Body of pancreas (tissue), 4 donors: ENCODE measurements around the gene SAXO2. TPM values are rescaled to one million over a fixed set of nuclear protein-coding genes. Genes with fewer than 3 reads are reported as not detected.
"Not testable (repeated sequence)": the region's sequence is repeated elsewhere in the genome, so short reads cannot be mapped to it uniquely, and the experiment has no call there.

Experiments
- ATAC-seq: fragments of 150-250 bp; one replicate; pipeline ENCODE4 v1.9.1; 2016
- DNase-seq, 4 donors: peaks; one replicate each; pipeline ENCODE4 v3.0.0-alpha.2; 2019
- H3K27ac ChIP-seq, 4 donors: fragments of 200-600 bp; sonication (generic); 1 replicate in 3 of 4; 2 replicates in 1 of 4; pipeline versions ENCODE4 v1.5.1 to v1.6.1; 2016 to 2019; ENCODE audit warnings: mild to moderate bottlenecking in 1 of 4, mixed read lengths in 1 of 4, moderate library complexity in 1 of 4
- H3K27me3 ChIP-seq, 2 donors: fragments of 200-600 bp; sonication (generic); one replicate each; pipeline ENCODE4 v1.6.0; 2016; ENCODE audit warnings: mild to moderate bottlenecking in 1 of 2
- H3K36me3 ChIP-seq, 2 donors: fragments of 200-600 bp; sonication (generic); replicated peaks in 1 of 2; 2 replicates each; pipeline ENCODE4 v1.5.1; 2016; ENCODE audit warnings: low read depth in 2 of 2; ENCODE audit not compliant: insufficient read depth in 1 of 2
- H3K4me1 ChIP-seq: fragments of 200-600 bp; sonication (generic); one replicate; pipeline ENCODE4 v1.6.0; 2016
- H3K4me3 ChIP-seq, 2 donors: fragments of 200-600 bp; sonication (generic); 1 replicate in 1 of 2; 2 replicates in 1 of 2; pipeline ENCODE4 v1.5.1; 2016 to 2019
- H3K9me3 ChIP-seq, 3 donors: fragments of 200-600 bp; sonication (generic); 1 replicate in 2 of 3; 2 replicates in 1 of 3; pipeline ENCODE4 v1.5.1; 2016
- WGBS, 2 donors: methylation state at CpG; one replicate each; pipeline ENCODE4 v1.1.5; 2017; 5-methylcytosine and 5-hydroxymethylcytosine counted together
- intact Hi-C: fragments of 100-400 bp; cut with DNase I; formaldehyde crosslinking; loops from one replicate; pipeline ENCODE4 v1.15.1; 2023
- total RNA-seq, 2 donors: library from RNA; depleted of rRNA; stranded (reverse); fragments of >200 nt; gene quantifications; one replicate each; pipeline ENCODE4 v1.1.0, GENCODE V29; 2016

The SAXO2 gene
- total RNA-seq, 2 donors from 2014 or later = 0.26 to 1.3 TPM

DNA sequence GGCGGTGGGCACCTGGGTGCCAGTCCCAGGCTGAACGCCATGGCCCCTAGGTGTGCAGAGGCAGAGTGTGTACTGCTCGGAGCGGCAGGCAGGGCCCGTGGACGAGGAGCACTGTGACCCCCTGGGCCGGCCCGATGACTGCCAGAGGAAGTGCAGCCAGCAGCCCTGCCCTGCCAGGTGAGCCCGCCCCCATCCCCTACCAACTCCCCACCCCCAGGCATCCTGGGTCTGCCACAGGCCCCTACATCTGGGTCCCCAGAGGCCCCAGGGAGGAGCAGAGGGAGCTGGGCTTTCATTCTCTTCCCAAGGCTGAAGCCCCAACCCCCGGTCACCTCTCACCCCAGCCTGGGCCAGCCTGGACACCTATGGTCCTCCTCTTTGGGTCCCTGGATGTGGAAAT lies 63.0 kb downstream of the SAXO2 start:
- H3K4me1 ChIP-seq, H3K9me3 ChIP-seq, ATAC-seq, DNase-seq, H3K27me3 ChIP-seq, intact Hi-C loops, H3K4me3 ChIP-seq, H3K36me3 ChIP-seq, H3K27ac ChIP-seq: not testable (repeated sequence)
- WGBS, 2 donors = 67% methylated on average over 5 of the region's 10 CpGs; no CpG with 5 or more reads in 1 of the 2 donors

DNA sequence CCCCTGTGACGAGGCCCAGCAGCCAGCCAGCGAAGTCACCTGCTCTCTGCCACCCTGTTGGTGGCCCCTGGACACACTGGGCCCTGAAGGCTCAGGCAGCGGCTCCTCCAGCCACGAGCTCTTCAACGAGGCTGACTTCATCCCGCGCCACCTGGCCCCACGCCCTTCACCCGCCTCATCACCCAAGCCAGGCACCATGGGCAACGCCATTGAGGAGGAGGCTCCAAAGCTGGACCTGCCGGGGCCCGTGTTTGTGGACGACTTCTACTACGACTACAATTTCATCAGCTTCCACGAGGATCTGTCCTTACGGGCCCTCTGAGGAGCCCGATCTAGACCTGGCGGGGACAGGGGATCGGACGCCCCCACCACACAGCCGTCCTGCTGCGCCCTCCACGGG lies 64.3 kb downstream of the SAXO2 start:
- DNase-seq, H3K27me3 ChIP-seq, H3K9me3 ChIP-seq, H3K4me3 ChIP-seq, H3K27ac ChIP-seq, intact Hi-C loops, H3K36me3 ChIP-seq, ATAC-seq, H3K4me1 ChIP-seq: not testable (repeated sequence)
- WGBS, 2 donors = 72 to 88% methylated on average over 8 to 14 of the region's 23 CpGs

DNA sequence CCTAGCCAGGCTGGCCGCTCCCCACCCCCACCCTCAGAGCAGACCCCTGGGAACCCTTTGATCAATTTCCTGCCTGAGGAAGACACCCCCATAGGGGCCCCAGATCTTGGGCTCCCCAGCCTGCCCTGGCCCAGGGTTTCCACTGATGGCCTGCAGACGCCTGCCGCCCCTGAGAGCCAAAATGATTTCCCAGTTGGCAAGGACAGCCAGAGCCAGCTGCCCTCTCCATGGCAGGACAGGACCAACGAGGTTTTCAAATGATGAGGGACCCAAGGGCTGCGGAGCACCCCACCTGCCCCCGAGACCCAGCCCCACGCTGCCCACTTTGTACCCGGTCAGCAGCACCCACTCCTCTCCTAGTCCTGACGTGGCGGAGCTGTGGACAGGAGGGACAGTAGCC lies 64.8 kb downstream of the SAXO2 start:
- H3K9me3 ChIP-seq, DNase-seq, H3K4me1 ChIP-seq, H3K4me3 ChIP-seq, H3K36me3 ChIP-seq, intact Hi-C loops, H3K27me3 ChIP-seq, H3K27ac ChIP-seq, ATAC-seq: not testable (repeated sequence)
- 83% methylated on average over 6 of the region's 10 CpGs; no CpG with 5 or more reads in 1 of the 2 donors for WGBS, 2 donors

DNA sequence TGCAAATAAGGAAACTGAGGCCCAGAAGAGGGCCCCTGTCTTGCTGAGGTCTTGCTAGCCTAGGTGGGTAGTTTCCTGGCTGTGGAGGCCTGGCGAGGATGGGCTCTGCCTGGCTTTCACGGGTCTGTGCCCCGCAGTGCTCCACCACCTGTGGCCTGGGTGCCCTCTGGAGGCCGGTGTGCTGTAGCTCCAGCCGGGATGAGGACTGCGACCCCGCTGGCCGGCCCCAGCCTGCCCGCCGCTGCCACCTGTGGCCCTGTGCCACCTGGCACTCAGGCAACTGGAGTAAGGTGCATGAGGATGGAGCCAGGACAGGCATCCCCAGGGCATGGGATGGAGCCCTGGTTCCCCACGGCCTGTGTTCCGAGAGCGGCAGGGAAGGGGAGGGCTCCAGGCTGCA lies 66.4 kb downstream of the SAXO2 start:
- H3K36me3 ChIP-seq, H3K27me3 ChIP-seq, H3K27ac ChIP-seq, H3K9me3 ChIP-seq, H3K4me1 ChIP-seq, ATAC-seq, H3K4me3 ChIP-seq, DNase-seq, intact Hi-C loops: not testable (repeated sequence)
- WGBS, 2 donors = no CpG with 5 or more reads among the region's 13 CpGs

DNA sequence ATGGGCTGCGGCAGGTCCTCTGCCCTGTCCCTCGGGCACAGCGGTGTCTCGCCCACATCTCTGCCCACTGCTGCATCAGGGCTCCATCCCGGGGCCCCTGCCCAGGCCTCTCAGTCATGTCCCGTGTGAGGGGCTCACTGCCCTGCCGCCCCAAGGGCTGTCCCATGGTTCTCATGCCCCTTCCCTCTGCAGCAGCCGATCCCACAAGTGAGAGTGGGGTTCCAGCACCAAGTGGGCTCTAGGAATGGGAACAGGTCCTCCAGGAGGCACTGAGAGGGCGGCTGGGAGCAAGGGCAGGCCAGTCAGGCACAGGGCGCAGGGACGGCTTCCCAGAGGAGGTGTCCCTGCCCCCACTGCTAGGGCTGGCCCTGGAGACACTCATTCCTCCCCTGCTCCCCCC lies 68.3 kb downstream of the SAXO2 start:
- ATAC-seq, H3K4me1 ChIP-seq, H3K27ac ChIP-seq, H3K9me3 ChIP-seq, intact Hi-C loops, H3K27me3 ChIP-seq, H3K4me3 ChIP-seq, H3K36me3 ChIP-seq, DNase-seq: not testable (repeated sequence)
- WGBS, 2 donors = no CpG with 5 or more reads among the region's 11 CpGs

DNA sequence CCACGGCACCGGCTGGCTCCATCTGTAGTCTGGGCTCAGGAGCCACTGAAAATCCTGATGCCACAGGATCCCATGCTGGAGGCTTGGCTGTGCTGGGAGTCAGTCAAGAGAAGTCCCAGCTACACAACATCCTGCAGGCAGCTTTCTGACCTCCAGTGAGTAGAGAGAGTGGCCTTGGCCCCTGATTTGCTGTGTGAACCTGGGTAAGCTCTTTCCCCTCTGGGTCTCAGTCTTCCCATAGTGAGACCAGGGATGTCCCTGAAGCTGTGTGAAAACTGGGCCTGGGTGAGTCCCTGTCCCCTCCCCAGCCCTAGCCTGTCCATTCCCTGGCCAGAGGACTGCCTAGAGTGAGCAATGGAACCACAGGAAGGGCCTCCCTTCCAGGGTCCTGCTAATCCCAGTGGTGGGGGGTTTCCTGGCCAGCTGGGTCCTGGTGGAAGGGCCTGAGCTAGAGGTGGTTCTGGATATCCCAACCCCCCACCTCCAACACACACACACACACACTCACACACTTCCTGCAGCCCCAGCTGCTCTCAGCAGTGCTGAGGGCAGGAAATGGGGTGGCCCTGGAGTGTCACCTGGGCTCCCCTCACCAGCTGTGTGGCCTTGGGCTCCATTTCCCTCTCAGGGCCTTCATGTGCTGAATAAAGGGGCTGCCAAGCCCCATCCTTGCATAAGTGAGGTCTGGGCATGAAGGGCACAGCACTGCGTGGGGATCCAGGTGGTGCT lies 69.1 kb downstream of the SAXO2 start:
- H3K27ac ChIP-seq, intact Hi-C loops, H3K36me3 ChIP-seq, H3K9me3 ChIP-seq, H3K4me1 ChIP-seq, H3K4me3 ChIP-seq, DNase-seq, H3K27me3 ChIP-seq, ATAC-seq: not testable (repeated sequence)
- 80% methylated on average over 1 of the region's 3 CpGs; no CpG with 5 or more reads in 1 of the 2 donors for WGBS, 2 donors

DNA sequence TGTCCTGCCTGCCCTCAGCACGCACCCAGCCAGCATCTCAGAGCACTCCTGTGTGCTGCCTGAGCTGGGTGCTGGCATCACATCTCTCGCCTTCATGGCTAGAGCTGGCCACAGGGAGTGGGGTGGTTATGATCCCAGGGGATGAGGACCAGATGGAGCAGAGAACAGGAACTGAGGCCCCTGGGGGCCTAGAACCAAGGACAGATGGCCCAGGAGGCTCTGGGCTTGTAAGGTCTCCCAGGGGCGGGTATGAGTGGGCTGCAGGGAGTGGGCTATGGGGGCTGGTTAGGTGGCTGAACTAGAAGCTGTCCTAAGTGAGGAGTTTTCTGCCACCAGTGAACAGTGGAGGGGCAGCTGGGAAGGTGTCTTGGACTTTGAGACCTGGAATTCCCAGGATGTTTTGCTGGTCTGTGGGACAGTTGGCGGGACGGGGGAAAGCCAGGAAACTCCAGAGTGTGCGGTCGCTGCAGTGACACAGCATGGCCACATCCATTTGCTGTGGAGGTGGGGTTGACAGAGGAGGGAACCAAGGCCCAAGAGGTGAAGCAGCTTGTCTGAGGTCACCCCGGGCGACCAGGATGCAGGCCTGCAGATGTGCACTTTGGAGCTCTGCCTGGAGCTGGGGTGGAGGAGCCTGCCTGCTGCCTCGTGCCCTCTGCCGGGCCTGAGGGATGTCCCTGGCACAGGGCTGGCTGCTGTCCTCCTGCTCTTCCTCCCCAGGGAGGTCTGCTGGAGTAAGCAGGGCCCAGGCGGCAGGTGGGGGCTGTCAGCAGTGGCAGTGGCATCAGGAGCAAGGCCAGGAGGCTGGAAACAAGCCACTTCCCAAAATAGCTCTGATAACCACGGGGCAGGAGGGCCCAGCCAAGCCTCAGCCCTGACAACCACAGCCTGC lies 70.3 kb downstream of the SAXO2 start:
- WGBS, 2 donors = 43 to 98% methylated on average over 5 to 7 of the region's 13 CpGs
- DNase-seq, H3K27me3 ChIP-seq, H3K9me3 ChIP-seq, H3K27ac ChIP-seq, H3K4me3 ChIP-seq, H3K36me3 ChIP-seq, intact Hi-C loops, ATAC-seq, H3K4me1 ChIP-seq: not testable (repeated sequence)

DNA sequence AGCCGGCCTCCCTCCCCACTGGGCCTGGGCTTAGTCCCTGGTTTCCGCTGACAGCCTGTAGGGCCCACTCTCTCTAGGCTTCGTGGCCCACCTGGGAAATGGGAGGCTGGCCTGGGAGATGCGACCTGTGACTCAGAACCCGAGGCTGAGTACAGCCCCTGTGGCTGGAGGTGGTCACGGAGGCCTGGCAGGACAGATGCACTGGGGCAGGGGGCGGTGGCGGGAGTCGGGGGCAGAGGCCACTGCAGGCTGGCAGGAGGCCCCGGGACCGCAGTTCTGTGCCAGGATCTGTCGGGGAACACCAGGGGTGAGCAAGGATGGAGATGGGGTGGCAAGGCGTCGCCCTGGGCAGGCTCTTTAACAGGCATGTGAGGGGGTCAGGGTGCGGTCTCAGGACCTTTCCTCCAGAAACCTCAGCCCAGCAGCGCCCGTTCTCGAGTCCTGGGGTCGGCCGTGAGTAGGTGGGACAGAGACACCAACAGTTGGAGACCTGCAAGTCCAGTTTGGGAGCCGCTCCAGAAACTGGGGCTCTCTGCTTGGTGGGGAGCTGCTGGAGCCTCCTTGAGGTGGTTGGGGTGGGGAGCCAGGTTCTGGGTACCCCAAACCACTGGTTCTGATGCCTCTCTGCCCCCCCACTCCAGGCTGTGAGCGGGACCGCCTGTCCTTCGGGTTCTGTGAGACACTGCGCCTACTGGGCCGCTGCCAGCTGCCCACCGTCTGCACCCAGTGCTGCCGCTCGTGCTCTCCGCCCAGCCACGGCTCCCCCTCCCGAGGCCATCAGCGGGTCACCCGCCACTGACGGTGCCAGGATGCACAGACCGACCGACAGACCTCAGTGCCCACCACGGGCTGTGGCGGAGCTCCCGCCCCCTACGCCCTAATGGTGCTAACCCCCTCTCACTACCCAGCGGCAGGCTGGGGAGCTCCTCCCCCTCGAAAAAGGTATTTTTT lies 71.3 kb downstream of the SAXO2 start:
- 72 to 86% methylated on average over 14 to 17 of the region's 43 CpGs for WGBS, 2 donors
- H3K27me3 ChIP-seq, H3K27ac ChIP-seq, intact Hi-C loops, ATAC-seq, H3K9me3 ChIP-seq, H3K4me3 ChIP-seq, DNase-seq, H3K4me1 ChIP-seq, H3K36me3 ChIP-seq: not testable (repeated sequence)

Other genes with a start within 250 kb of the SAXO2 start
- gene MEX3B, start 216.8 kb upstream of the SAXO2 start, total RNA-seq = under 1 TPM in 1 of 2 donors, not detected in 1; 0.52 TPM
- 10 to 100 TPM; 11.2 to 33.0 TPM for gene EFL1, start 84 bp upstream of the SAXO2 start, total RNA-seq
- gene GOLGA6L10, start 86.7 kb downstream of the SAXO2 start, total RNA-seq = 10 to 100 TPM in 1 of 2 donors, 1 to 10 TPM in 1; 2.9 to 10.2 TPM
- 1 to 10 TPM; 5.2 to 5.6 TPM for gene GOLGA6L9, start 167.0 kb downstream of the SAXO2 start, total RNA-seq